Stomach (tissue), 9 donors: ENCODE measurements around the gene IL12B. TPM values are rescaled to one million over a fixed set of nuclear protein-coding genes. Genes with fewer than 3 reads are reported as not detected.
"Not testable (repeated sequence)": the region's sequence is repeated elsewhere in the genome, so short reads cannot be mapped to it uniquely, and the experiment has no call there.

Experiments used
- DNase-seq, 2 donors: peaks; one replicate each; pipeline versions ENCODE4 v3.0.0 to v3.0.0-alpha.2; 2013 to 2019
- H3K27ac ChIP-seq, 5 donors: fragments of 200-600 bp in 4 of 5; sonication (generic) in 4 of 5; one replicate each; pipeline ENCODE4 v1.5.1; 2013 to 2019; ENCODE audit warnings: mild to moderate bottlenecking in 1 of 5, moderate library complexity in 1 of 5
- H3K27me3 ChIP-seq, 3 donors: fragments of 200-600 bp; sonication (generic); one replicate each; pipeline ENCODE4 v1.5.1; 2017 to 2019; ENCODE audit warnings: mixed run types in 1 of 3
- H3K36me3 ChIP-seq, 4 donors: fragments of 200-600 bp; sonication (generic); 1 replicate in 3 of 4; 2 replicates in 1 of 4; pipeline ENCODE4 v1.5.1; 2016 to 2019
- H3K4me1 ChIP-seq, 4 donors: fragments of 200-600 bp; sonication (generic); one replicate each; pipeline ENCODE4 v1.5.1; 2016 to 2019
- H3K4me3 ChIP-seq, 4 donors: fragments of 200-600 bp; sonication (generic) in 3 of 4; one replicate each; pipeline ENCODE4 v1.5.1; 2016 to 2019; ENCODE audit warnings: mild to moderate bottlenecking in 1 of 4
- H3K9me3 ChIP-seq, 4 donors: fragments of 200-600 bp; sonication (generic); one replicate each; pipeline ENCODE4 v1.5.1; 2016 to 2019
- CTCF ChIP-seq, 7 experiments: fragments of 450-650 bp in 4 of 7; fragments of 200-600 bp in 3 of 7; sonication (generic) in 3 of 7; IDR thresholded peaks; one replicate each; pipeline ENCODE4 v1.5.1; 2016 to 2019; ENCODE audit warnings: antibody characterized with exemption in 7 of 7, control low read depth in 2 of 7, mild to moderate bottlenecking in 1 of 7
- EP300 ChIP-seq: sonication (generic); formaldehyde crosslinking; IDR thresholded peaks from one replicate; pipeline ENCODE4 v1.6.1; 2017; ENCODE audit warnings: antibody characterized with exemption
- POLR2A ChIP-seq, 4 donors: fragments of 450-650 bp; IDR thresholded peaks; one replicate each; pipeline ENCODE4 v1.6.1; 2016; ENCODE audit warnings: antibody characterized with exemption in 4 of 4, control low read depth in 2 of 4, mild to moderate bottlenecking in 1 of 4, moderate library complexity in 1 of 4
- POLR2AphosphoS5 ChIP-seq, 3 donors: sonication (generic); formaldehyde crosslinking; IDR thresholded peaks; one replicate each; pipeline ENCODE4 v1.6.1; 2016; ENCODE audit warnings: antibody characterized with exemption in 3 of 3
- WGBS, 5 donors: extraction: QIAGEN DNeasy Blood & Tissue Kit in 3 of 5; methylation state at CpG; one replicate each; pipeline versions ENCODE4 v1.1.5 to v1.1.7; 2013 to 2018; 5-methylcytosine and 5-hydroxymethylcytosine counted together
- intact Hi-C: fragments of 100-400 bp; cut with DNase I; formaldehyde crosslinking; loops from one replicate; pipeline ENCODE4 v1.15.1; 2023; ENCODE audit warnings: low total_unique reads
- polyA plus RNA-seq, 3 donors: library from polyadenylated mRNA; stranded (reverse); fragments of 200-250 nt; gene quantifications; one replicate each; pipeline ENCODE4 v1.2.3, GENCODE V29; 2013
- total RNA-seq, 5 donors: library from RNA; depleted of rRNA; stranded (reverse); fragments of >200 nt; gene quantifications; one replicate each; pipeline versions ENCODE4 v1.1.0 to v1.2.3, GENCODE V29; 2014 to 2016
- donor health status: healthy with polysubstance abuse.
- donor health status: Bipolar disorder and iron deficiency.
- donor health status: healthy.

Gene IL12B
- total and polyA plus RNA-seq, 8 donors, result 0.05 TPM; not detected in 7

- DNase-seq, result no peak
- WGBS, 5 donors, result 72 to 80% (median 76%) methylated on average over 2 of the region's 2 CpGs
- H3K4me1 ChIP-seq, result no peaks in the 10 kb centered on the region
- TF ChIP-seq EP300 (no peak), CTCF (IDR thresholded peaks at IDR 0.05) (no peak)
- no peaks in the 10 kb centered on the region for H3K9me3 ChIP-seq
- no peak overlapping the region for H3K4me3 ChIP-seq
- intact Hi-C loops, result no loop called here
- H3K27ac ChIP-seq, result no peak overlapping the region
- H3K36me3 ChIP-seq, result no peaks in the 10 kb centered on the region
- H3K27me3 ChIP-seq, result peaks cover 0 to 5% (median 0%) of the 10 kb centered on the region in 3 donors
Observed at GRCh38 chr5:159359408-159359807, 29.1 kb upstream of the IL12B start.

- no peaks in the 10 kb centered on the region for H3K4me1 ChIP-seq
- no peak overlapping the region for H3K4me3 ChIP-seq
- intact Hi-C loops, result no loop called here
- 66 to 79% (median 75%) methylated on average over 4 of the region's 4 CpGs for WGBS, 5 donors
- no peak for DNase-seq
- peaks cover 0 to 5% (median 0%) of the 10 kb centered on the region in 3 donors for H3K27me3 ChIP-seq
- no peak overlapping the region for H3K27ac ChIP-seq
- no peaks in the 10 kb centered on the region for H3K9me3 ChIP-seq
- H3K36me3 ChIP-seq, result no peaks in the 10 kb centered on the region
- TF ChIP-seq POLR2AphosphoS5 (IDR thresholded peaks at IDR 0.05), result no peak
Observed at GRCh38 chr5:159353661-159354252, 23.5 kb upstream of the IL12B start.

- DNase-seq, H3K27me3 ChIP-seq, intact Hi-C loops, H3K36me3 ChIP-seq, H3K4me1 ChIP-seq, H3K27ac ChIP-seq, H3K9me3 ChIP-seq, H3K4me3 ChIP-seq: not testable (repeated sequence)
Observed at GRCh38 chr5:159350644-159351043, 20.4 kb upstream of the IL12B start.

- intact Hi-C loops, H3K9me3 ChIP-seq, H3K4me1 ChIP-seq, H3K27me3 ChIP-seq, H3K36me3 ChIP-seq, DNase-seq, H3K4me3 ChIP-seq, H3K27ac ChIP-seq: not testable (repeated sequence)
- 46 to 74% (median 66%) methylated on average over 2 of the region's 2 CpGs for WGBS, 5 donors
Observed at GRCh38 chr5:159350216-159350615, 19.9 kb upstream of the IL12B start.

GRCh38 chr5:159345861-159346260 is 15.6 kb upstream of the IL12B start:
- Histone ChIP-seq H3K9me3 (peaks cover 2 to 12% (median 10%) of the 10 kb centered on the region in 4 donors), H3K4me3 (no peak overlapping the region), H3K36me3 (no peaks in the 10 kb centered on the region), H3K4me1 (no peaks in the 10 kb centered on the region), H3K27me3 (no peaks in the 10 kb centered on the region), H3K27ac (no peak overlapping the region)
- TF ChIP-seq EP300 (no peak), POLR2A (IDR thresholded peaks at IDR 0.05) (no peak), POLR2AphosphoS5 (IDR thresholded peaks at IDR 0.05) (no peak), CTCF (IDR thresholded peaks at IDR 0.05) (no peak)
- intact Hi-C loops, result no loop called here
- 84 to 93% (median 91%) methylated on average over 4 of the region's 4 CpGs for WGBS, 5 donors
- DNase-seq, result no peak

GRCh38 chr5:159345336-159345735 is 15.0 kb upstream of the IL12B start:
- H3K27ac ChIP-seq, result no peak overlapping the region
- 0% methylated on average over 1 of the region's 1 CpG for WGBS, 5 donors
- H3K9me3 ChIP-seq, result peaks cover 2 to 12% (median 10%) of the 10 kb centered on the region in 4 donors

More at GRCh38 chr5:159345336-159345735, 15.0 kb upstream of the IL12B start:
- Histone ChIP-seq H3K36me3 (no peaks in the 10 kb centered on the region), H3K4me1 (no peaks in the 10 kb centered on the region), H3K27me3 (no peaks in the 10 kb centered on the region), H3K4me3 (no peak overlapping the region)
- DNase-seq, result no peak
- TF ChIP-seq POLR2A (IDR thresholded peaks at IDR 0.05) (no peak), CTCF (IDR thresholded peaks at IDR 0.05) (no peak), EP300 (no peak), POLR2AphosphoS5 (IDR thresholded peaks at IDR 0.05) (no peak)
- intact Hi-C loops, result no loop called here
